CD4-positive, alpha-beta T cell treated with Interferon alpha-2 for 1 hour (primary cell): ENCODE data around the gene HOXA6.
A peak's percentile ranks its signal among the peaks of the same experiment; 100 is the strongest.

Experiments
- DNase-seq, 2 donors: peaks; one replicate each; pipeline ENCODE4 v3.0.0-alpha.2; 2020 to 2022

The HOXA6 gene

DNA sequence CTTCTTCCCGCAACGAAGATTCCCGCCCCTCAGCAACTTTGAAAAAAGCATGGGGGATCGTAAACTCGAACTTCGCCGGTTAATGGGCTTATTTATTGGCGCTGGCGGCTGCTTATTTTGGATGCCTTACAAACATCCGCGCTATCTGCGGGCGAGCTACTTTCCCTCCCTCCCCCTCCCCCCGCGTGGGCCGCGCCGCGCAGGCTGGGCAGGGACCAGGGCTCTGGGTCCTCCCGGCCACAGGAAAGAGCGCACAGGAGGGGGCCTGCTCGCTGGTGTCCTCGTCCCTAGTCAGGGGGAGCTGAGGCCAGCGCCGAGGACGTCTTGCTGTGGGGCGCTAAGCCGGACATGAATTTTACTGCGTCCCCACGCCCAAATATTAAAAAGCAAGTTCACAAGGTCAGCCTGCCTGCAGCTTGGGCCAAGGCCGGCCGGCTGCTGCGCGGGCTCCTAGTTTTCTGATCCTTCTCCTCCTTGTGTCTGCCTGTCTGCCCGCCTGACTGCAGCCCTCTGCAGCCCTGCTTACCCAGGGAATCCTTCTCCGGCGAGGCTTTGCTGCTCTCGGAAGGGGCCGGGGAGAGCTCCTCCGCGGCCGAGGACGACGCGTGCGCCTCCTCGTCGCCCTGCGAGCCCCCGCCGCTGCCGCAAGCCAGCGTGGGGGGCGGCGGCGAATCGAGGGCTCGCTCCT, 25.4 kb upstream of the HOXA6 start:
- no peak for DNase-seq

DNA sequence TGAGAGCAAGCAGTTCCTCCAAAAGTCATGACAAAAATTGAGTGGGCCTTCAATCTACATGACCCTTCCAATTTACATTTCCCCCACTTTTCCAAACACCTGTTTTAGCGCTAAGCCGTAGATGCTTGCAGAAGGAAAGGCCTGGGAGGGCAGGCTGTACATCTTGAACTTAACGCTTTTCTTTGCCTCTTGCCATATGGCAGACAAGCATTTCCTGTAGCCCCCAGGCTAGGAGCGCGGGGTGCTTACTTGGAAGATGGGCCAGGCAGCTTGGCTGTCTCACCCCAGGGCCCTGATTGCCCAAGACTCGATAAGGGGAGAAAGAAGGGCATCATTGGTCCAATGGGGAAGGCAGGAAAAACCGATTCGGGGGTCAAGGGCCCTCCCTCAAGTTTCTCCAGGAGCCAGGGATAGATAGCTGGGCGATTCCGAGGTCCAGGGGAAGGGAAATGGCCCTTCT, 24.8 kb upstream of the HOXA6 start:
- DNase-seq = no peak

DNA sequence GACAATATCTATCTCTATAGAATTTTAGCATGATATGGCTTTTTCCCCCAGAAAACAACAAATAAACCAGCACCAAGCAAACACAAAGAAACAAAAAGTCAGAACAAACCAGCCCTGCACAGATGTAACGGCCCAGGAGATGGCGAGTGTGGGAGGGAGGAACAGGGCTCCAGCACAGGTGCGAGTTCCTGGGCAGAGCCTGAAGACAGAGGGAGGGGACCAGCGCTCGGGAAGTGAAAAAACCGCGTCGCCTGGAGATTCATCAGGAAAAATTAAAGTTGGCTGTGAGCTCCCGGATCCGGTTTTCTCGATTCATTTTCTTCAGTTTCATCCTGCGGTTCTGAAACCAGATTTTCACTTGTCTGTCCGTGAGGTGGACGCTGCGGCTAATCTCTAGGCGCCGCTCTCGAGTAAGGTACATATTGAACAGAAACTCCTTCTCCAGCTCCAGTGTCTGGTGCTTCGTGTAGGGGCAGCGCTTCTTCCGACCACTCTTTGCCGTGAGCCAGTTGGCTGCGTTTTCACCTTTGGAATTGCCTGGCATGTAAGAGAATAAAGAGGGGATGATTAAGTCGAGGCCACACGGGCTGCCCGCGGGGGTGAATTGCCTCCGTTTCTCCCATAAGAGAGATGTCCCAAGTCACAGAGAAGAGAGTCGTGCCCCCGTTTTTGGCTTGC, 24.2 kb upstream of the HOXA6 start:
- no peak for DNase-seq

DNA sequence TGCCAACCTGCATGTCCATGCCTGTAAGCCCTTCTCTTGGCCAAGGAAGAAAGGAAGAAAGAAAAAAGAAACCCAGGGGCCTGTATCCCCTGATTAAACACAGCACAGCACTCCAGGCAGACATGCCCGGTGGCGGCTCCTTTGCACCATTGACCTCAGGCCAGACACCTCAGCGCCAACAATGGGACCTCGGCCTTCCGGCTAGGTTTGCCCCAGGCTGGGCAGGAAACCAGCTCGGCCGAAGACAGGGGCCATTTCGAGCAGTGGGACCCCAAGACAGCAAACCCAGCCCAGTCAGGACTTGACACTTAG, 23.7 kb upstream of the HOXA6 start:
- DNase-seq = no peak

DNA sequence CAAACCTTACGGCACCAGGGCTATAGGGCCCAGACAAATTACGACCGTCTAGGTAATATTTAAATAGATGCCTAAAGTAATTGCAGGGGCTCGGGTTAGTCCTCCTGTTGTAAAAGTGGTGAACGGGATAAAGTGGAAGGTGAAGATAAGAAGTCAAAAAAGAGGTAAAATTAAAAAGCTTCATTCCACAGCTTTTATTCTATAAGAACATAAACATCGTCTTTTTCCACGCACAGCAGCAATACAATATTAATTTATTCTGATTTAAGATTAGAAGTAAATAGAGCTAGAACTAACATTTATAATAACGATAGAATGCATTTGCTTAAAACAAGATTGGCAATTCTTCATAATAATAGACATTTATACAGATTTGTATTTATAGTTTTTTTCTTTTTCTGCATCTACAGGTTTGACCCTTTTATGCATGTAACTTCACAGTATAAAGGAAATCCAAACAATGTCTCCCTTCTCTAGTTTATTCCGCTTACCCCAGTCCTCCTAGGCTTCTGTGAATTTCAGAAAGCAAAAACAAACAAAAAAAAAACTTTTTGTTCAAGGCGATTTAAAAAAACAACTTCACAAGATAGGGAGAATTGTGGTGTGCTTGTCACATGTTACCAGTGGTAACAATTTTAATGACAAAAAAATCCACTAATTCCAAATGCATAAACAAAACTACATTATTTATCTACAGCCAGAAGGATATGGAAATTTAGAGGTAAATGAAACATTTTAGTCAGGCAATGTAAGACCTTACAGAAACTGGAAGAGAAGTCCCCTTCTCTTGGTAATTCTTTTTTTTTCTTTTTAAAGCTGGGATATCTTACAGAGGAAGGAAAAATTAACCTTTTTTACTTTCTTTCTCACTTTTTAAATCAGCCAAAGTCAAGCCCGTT, 23.1 kb upstream of the HOXA6 start:
- no peak for DNase-seq

DNA sequence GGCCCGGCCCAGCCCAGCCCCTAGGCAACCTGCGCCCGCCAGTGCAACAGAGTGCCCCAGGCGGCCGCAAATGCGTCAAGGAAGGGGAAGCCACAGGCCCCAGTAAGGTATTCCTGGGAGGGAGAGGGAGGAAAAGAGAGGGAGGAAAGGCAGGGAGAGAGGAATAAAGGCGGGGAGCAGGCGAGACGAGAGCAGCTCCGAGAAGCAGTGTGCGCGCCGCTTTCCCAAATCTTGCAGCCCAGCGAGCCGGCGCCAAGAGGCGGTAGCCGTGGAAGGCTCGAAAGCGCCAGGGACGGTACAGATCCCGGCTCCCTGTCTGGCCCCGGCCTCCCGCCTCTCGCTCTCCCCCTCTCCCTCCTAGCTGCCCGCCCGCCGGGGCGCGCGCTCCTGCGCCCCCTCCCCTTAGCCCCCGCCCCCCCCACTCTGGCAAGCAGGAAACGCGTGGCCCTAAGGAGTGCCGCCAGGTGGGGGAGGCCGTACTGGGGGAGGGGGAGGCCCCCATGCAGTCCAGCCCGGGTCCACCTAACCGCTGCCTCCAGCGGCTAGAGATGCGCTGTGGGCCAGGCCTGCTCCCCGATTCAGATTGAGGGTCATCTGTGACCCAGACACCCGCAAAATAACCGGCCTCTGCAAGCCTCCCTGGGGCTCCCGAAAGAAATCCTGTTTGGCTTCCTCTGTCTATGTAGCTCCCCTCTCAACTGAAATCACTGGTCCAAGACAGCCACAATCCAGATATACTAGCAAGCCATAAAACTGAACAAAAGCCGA, 22.3 kb upstream of the HOXA6 start:
- no peak for DNase-seq

DNA sequence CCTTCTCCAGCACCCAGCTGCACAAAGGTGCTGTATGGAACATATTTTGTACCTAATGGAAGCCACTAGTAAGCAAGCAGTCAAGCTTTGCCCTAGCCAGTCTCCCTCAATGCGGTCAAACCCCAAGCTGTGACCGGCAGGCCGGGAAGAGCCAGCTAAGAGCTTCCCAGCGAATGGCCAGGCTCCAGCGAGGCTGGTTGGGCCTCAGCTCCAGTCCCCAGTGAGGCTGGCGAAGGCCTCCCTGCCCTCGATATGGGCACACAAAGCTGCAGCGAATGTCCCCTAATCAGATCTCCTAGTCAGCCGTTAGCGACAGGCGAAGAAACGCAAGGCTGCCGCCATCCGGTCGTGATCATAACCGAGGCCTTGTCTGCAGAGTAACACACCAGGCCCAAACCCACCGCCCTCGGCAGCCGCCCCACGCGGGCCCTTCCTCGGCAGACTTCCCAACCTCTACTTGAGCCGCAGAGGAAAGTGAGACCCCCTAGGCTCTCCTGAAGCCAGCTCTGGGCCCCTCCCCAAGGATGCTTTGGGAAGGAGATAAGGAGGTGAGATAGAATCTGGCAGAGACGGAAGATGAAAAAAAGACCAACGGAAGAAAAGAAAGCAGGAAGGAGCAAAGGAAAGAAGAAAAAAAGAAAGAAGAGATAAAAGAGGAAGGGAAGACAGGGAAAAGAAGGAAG, 20.8 kb upstream of the HOXA6 start:
- no peak for DNase-seq

DNA sequence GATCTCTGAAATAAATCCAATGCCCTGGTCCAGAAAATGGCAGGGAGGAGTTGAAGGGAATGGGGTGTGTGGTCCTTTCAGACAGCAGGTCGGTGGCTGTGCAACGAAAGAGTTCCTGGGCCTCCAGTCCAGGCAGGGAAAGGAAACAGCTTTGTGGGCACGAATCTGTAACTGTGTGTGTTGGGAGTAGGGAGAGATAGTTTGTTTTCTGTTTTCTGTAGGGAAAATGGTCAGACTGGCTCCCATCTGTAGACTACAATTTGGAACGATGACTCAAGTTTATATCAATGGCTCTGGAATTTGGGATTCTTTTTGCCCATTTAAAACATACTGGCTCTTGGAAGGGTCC, 20.3 kb upstream of the HOXA6 start:
- no peak for DNase-seq

DNA sequence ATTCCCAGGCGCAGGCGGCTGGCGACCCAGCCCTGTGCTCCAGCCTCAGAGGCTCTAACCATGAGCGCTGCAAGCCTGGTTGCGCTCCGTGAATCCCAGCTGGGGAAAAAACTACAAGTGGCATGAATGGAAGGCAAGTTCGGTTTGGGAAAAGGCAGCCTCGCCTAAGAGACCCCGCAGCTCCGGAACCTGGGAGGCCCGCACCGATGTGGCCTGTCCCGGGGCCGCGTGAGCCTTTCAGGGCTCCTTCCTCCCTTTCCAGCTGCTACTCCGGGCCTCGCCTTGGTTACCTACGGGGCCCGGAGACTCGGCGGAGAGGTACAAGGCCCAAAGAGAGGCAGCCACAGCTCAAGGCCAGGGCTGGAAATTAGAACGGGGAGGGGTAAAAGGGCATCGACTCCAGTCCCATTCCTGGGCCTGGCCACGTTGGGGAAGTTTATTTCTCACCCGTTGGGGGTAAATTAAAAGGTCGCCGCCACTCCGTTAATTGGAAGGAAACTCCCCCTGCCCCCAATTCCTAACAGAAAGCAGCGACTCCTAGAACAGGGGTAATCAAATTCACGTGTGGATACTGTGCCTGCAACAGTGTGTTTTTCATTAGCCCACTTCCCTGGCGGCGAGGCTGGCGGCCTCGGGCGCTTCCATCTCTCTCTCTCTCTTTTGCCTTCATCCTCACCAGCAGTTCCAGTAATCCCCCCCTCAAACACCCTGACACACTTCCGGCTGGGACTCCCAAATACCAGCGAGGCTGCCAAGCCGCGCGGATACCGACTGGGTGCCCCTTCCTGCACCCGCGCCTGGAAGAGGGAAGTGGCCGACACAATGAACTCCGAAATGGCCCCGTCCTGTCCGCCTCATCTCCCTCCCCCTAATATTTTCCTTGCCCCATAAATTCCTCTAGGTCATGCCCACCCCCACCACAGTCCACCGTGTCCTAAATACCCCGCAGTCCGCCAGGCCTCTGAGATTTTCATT, 19.2 kb upstream of the HOXA6 start:
- DNase-seq = no peak

DNA sequence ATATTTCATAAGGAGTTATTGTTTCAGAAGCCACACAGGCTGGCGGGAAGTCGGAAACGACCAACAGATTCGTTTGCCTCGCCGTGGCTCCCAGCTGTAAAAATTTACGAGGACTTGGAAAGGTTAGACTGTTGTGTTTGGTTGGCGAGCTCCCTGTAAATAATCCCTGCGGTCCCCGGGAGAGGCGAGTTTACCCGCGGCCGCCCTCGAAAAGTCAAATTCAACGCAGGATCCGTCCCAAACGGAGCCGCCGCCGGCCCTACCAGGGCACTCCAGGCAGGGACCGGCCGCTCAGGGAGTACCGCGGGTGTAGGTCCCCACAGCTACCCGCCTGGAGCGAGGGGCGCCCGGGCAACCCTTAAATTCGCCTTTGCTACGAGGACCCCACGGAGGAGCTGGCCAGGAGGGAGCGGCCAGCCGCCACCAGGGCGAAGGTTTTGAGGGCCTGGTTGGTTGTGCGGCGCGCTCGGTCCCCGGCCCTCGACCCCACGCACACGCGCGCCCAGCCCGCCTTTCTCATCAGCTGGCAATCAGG, 18.5 kb upstream of the HOXA6 start:
- DNase-seq = no peak

DNA sequence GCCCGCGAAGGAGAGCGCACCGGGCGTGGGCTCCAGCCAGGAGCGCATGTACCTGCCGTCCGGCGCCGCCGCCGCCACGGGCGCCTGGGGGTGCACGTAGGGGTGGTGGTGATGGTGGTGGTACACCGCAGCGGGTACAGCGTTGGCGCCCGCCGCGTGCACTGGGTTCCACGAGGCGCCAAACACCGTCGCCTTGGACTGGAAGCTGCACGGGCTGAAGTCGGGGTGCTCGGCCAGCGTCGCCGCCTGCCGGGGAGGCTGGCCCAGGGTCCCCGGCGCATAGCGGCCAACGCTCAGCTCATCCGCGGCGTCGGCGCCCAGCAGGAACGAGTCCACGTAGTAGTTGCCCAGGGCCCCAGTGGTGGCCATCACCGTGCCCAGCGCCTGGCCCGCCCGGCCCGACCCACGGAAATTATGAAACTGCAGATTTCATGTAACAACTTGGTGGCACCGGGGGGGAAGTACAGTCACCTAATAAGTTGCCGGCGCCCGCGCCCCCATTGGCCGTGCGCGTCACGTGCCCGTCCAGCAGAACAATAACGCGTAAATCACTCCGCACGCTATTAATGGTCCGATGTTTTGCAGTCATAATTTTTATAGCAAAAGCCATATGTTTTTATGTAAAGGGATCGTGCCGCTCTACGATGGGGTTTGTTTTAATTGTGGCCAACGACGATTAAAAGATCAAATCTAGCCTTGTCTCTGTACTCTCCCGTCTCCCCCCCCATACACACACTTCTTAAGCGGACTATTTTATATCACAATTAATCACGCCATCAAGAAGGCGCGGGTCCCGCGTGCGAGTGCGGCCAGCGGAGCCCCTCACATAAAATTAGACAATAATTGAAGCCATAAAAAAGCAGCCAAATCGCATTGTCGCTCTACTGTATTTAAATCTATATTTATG, 17.8 kb upstream of the HOXA6 start, which contains the start of gene HOXA9:
Gene HOXA9, minus strand, starts transcription at position 449 of the 907 bp plus-strand sequence. Its CDS starts 80 bp downstream, at position 369.
- DNase-seq = peak in 1 of 2 donors; percentile 55

DNA sequence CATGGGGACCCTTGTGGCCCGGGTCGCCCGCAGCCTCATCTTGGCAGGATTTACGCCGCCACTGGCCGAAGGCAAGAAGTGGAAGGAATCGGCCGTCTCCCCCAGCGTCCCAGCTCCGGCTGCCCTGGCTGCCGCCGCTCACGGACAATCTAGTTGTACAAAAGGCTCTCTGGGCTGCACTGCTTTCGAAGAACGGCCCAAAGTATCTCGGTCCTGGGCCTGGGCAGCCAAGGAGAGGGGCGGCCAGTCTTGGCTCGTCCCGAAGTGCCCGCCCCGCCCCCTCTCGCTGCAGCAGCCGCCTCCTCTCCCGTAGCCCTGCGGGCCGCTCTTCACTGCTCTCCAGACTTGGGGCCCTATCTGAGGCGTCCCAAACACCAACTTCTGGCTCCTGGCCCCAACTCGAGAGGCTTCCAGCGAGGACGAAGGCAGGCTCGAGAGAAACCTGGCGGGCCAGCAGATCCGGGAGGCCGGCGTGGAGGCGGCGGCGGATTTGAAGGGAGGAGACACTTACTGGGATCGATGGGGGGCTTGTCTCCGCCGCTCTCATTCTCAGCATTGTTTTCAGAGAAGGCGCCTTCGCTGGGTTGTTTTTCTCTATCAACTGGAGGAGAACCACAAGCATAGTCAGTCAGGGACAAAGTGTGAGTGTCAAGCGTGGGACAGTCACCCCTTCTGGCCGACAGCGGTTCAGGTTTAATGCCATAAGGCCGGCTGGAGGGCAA, 17.0 kb upstream of the HOXA6 start:
- no peak for DNase-seq

DNA sequence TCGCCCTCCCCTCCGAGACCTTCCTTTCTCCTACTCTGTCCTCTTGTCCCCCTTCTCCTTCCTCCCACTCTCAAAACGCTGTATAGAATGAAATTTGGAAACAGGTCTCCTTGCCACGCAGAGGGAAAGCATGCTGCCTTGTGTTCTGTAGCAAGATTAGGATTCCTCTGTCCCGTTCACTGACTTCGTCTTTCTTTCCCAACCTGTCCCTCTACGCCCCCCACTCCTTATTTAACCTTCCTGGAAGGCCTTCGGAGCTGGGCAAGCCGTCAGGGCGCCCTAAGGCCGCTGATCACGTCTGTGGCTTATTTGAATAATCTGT, 16.4 kb upstream of the HOXA6 start:
- DNase-seq = no peak

DNA sequence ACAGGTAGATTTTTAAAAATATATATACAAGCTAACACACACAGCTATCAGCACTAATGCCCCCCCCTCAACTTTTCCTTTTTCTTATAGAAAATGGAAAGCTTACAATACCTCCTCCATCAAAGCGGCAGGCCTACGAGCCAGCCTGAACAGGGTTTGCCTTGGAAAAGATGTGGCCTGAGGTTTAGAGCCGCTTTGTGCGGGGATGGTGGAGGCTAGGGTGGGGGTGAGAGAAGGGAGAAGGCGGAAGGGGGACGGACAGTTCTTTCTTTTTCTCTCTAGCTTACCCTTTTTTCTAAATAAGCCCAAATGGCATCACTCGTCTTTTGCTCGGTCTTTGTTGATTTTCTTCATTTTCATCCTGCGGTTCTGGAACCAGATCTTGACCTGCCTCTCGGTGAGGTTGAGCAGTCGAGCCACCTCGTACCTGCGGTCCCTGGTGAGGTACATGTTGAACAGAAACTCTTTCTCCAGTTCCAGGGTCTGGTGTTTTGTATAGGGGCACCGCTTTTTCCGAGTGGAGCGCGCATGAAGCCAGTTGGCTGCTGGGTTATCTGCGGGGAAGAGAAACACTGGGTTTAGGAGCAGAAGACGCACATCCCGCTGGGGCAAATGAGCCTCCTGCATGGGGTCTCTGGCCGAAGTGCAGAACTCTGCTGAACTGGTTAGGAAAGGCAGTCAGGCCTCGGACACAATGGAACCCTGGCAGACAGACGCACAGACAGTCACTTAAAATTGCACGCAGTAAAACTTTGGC, 15.9 kb upstream of the HOXA6 start:
- DNase-seq = no peak

DNA sequence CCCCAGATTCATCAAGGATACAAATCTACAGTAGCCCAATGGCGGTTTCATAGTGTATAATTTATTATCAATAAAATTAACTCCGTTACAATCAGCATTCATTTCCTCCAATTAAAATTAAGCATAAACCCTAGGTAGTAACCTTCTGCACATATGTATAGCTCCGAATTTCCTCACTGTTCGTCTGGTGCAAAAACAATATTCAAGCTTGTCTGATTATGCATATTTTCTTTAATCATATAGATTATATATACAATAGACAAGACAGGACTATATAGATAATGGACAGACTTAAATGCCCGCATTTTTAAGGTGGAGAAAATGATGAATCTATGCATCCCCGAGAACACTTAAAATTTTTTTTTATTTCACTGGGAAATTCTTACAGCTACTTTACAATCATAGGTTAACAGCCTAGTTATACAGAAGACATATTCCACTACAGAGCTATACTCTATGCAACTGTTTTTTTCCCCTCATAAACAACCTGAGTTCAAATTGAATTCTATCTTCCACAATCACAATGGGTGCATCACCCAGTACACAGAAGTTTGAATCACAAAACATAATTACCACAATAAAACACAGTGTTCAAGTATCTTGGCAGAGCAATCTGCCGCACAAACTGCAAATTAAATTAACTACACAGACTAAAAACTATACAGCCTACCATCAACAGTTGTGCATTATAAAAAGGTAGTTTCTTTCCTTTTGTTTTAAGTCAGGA, 15.2 kb upstream of the HOXA6 start:
- DNase-seq = no peak

DNA sequence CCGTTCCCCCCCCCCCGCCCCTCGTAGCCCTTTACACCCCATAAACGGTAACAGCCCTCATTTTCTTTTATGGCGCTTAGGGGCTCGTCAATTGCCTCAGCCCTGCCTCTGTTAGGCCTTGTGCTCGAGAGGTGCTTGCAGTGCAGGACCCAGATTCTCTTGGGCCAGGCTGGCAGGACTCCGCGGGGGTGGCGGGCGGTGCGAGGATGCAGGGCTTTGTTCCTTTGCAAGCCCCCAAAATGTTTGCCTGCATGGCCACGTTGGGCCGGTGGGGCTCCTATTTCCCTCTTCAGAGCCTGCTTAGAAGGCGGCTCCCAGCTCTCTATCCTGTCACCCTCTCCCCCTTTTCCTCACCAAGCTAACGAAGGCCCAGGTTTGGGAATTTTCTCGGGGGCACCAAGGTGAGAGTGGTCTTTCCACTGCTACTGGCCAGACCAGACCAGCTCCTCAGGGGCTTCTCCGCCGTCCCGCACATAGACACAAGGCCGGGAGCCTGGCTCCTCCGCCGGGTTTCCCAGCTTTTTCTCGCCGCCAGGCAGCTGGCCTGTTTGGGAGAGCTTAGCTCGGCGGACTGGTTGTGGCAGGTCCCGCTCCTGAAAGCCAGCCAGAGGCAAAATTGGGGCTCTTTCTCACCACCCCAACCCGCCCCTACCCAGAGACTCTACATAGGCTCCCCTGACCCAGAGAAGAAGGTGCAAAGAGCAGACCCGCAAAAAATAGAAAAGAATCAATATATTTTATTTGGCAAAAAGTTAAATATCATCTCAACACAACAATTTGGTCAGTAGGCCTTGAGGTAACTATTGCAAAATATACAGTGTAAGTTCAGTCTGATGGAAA, 14.4 kb upstream of the HOXA6 start:
- DNase-seq = no peak

DNA sequence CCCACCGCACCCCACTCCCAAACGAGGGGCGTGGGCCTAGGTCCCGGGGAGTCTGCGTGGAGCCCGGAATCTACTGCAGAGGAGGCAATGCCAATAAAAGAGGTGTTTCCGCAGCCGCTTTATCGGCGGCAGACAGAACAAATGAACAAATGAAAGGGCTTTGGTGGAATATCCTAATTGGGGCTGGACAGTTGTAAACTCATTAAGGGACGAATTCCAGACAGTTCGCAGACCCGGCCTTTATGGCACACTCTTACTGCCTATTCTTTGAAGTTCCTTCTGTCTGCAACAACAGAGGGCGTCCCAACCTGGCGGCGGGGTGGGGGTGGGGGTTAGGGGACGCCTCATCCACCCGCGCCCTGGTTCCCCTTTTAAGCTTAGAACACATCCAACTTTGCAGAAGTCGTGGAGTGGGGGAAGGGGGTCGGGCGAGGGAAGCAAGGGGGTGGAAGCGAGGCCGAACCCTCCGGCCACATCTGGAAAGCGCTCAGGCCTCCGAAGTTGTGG, 13.7 kb upstream of the HOXA6 start:
- DNase-seq = peak in 1 of 2 donors; percentile 43
